Fibroblast of peridontal ligament (primary cell): Measurements from ENCODE around the gene FOXK1.
A peak's percentile ranks its signal among the peaks of the same experiment; 100 is the strongest.

ENCODE experiments used
- DNase-seq: peaks from one replicate; pipeline ENCODE4 v3.0.0-alpha.2; 2010; ENCODE audit errors: extremely low read depth

The FOXK1 gene

GRCh38 chr7:4722960-4723630, 41.0 kb downstream of the FOXK1 start:
- peak; percentile 7 for DNase-seq

- DNase-seq, result peak; percentile 20
These were observed 42.5 kb downstream of the FOXK1 start for GRCh38 chr7:4724648-4725013.

- DNase-seq, result peak; percentile 92
These were observed 43.1 kb downstream of the FOXK1 start for GRCh38 chr7:4725014-4725849.

- peak; percentile 14 for DNase-seq
These were observed 43.9 kb downstream of the FOXK1 start for GRCh38 chr7:4725850-4726450.

GRCh38 chr7:4726566-4726965, 44.5 kb downstream of the FOXK1 start:
- DNase-seq, result no peak

- DNase-seq, result no peak
These were observed 46.0 kb downstream of the FOXK1 start for GRCh38 chr7:4727914-4728705.

- no peak for DNase-seq
These were observed 47.2 kb downstream of the FOXK1 start for GRCh38 chr7:4729266-4729665.

GRCh38 chr7:4730276-4730675, 48.2 kb downstream of the FOXK1 start:
- DNase-seq, result no peak

- DNase-seq, result no peak
These were observed 48.9 kb downstream of the FOXK1 start for GRCh38 chr7:4730971-4731370.

- no peak for DNase-seq
These were observed 49.7 kb downstream of the FOXK1 start for GRCh38 chr7:4731803-4732202.

GRCh38 chr7:4733936-4734528, 51.9 kb downstream of the FOXK1 start:
- DNase-seq, result no peak

- DNase-seq, result no peak
These were observed 52.7 kb downstream of the FOXK1 start for GRCh38 chr7:4734587-4735345.

GRCh38 chr7:4737300-4737699, 55.2 kb downstream of the FOXK1 start:
- no peak for DNase-seq

- DNase-seq, result peak; percentile 75
These were observed 56.8 kb downstream of the FOXK1 start for GRCh38 chr7:4738711-4739527.

- peak; percentile 36 for DNase-seq
These were observed 57.5 kb downstream of the FOXK1 start for GRCh38 chr7:4739528-4739992.

GRCh38 chr7:4740796-4741195, 58.7 kb downstream of the FOXK1 start:
- DNase-seq, result no peak

- DNase-seq, result no peak
These were observed 60.0 kb downstream of the FOXK1 start for GRCh38 chr7:4742051-4742573.

GRCh38 chr7:4742852-4743251, 60.8 kb downstream of the FOXK1 start:
- DNase-seq, result no peak

GRCh38 chr7:4744391-4745264, 62.5 kb downstream of the FOXK1 start:
- peak; percentile 99 for DNase-seq
